GM18909 (cell line): ENCODE measurements around the gene TPRN.
A peak's percentile ranks its signal among the peaks of the same experiment; 100 is the strongest.

Experiments
- ATAC-seq: cut with Tn5 transposase; IDR thresholded peaks from one replicate; pipeline ENCODE4 v1.9.1; 2021; ENCODE audit warnings: mild to moderate bottlenecking; ENCODE audit not compliant: unreplicated experiment, poor library complexity

The TPRN gene

DNA sequence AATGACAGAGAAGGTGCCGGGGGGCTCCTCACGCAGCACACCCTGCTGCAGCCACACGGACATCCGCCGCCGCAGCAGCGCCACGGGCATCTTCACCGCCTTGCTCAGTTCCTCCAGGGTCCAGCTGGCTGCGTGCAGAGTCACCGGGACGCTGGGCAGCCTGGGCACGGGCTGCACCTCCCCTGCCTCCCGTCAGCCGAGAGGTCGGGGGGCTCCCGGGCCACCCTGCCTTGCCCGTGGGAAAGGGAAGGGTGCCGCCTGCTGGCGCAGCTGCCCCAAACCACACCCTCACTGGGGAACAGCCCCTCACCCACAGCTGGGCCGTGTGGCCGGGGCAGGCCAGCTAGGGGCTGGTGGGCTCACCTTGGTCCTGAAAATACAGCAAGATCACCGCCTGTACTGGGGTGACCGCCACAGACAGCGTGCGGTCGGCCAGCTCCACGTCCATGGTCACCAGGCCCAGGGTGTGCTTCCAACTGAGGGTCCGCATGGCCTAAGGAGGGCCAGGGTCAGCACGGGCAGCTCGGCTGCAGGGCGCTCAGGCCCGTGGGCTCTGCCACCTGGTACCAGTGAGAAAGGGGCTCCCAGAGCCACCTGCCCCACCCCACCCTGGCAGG, 25.1 kb downstream of the TPRN start:
- no peak for ATAC-seq

DNA sequence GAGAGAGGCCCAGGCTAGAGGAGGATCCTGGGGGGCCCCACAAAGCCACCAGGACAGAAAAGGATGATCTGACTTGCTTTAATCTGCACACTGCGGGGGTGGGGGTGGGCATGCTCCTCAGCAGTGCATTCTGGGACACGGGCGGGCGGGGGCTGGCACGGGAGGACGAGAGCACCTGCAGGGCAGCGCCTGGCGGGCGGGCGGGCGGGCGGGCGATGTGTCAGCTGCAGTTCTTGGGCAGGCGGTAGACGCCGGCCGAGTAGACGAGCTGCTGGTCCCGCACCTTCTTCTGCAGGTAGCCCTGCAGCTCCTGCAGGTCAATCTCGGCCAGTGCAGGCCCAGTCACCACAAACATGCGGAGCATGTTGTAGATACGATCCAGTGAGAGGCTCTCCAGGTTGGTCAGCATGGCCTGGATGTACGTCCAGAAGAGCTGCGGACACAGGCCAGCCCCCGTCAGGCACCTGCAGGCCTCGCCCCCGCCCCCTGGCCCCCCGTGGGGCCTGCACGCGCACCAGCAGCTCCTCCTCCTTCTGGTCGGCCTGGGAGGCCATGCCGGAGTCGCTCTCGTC, 25.7 kb downstream of the TPRN start:
- ATAC-seq = no peak

DNA sequence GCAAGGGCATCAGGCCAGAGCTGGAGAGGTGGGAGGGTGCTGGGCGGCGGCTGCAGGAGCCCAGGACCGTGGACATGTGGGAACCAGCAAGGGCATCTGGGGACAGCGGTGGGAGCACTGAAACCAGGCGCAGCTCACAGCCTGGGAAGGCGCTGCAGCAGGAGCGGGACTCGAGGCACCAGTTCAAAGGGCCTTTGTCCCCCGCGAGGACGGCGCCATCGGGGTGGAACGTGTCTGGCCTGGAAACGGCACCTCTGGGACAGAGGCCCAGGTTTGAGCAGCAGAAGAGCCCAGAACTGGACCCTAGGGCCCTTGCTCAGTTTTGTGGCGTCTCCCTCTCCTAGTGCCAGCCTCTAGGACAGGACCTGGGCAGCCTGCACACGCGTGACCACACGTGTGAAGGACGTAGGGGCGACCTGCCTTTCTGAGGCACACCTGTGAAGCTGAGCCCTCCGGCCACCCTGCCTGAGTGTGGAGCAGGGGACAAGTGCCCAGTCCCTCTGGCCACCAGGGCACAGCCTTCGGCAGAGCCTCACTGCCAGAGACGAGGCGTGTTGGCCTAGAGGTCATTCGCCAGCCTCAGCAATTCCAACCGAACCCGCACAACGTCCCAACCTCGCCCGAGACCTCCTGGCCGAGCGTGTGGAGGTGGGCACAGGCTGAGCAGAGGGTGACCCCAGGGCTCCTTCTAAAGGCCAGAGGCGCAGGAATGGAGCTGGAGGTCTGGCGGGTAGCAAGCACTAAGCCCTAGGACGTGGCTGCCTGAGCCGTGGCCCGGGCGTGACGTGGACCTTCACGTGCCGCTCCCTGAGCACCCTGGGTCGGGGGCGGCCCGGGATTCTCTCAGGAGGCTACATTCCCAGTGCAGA, 26.5 kb downstream of the TPRN start:
- no peak for ATAC-seq

- ATAC-seq = no peak
Measured at GRCh38 chr9:137172901-137173795, 27.4 kb downstream of the TPRN start.

- no peak for ATAC-seq
Measured at GRCh38 chr9:137171149-137171900, 29.2 kb downstream of the TPRN start.

DNA sequence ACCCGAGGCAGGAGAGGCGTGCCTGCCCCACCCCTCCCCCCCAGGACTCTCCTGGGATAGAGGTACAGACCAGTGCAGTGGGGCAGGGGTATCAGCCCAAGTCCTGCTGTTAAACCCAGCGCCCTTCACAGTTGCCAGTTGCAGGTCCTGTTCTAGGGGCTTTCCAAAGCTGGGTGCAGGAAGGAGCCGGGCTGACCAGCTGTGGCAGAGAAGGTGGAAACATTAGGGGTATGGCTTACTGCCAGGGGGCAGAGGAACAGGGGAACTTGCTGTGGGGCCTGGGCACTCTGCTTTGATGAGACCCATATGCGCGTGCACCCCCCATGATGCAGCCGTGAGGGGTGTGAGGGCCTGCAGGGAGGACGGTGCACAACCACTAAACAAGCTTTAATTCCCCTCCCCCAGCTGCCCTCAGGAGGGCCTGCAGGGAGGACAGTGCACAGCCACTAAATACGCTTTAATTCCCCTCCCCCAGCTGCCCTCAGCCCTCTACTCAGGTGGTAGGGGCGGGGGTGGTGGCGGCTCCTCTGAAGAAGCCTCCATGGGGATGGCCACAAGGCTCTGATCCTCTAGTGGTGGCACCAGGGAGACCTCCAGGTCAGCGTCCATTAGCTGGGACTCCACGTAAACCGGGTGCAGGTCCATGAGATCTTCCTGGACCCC, 29.9 kb downstream of the TPRN start:
- ATAC-seq = no peak

- no peak for ATAC-seq
Measured at GRCh38 chr9:137169896-137170358, 30.6 kb downstream of the TPRN start, which contains the start of gene LRRC26. Gene LRRC26 (minus strand): TSS chr9:137170051. CDS start chr9:137169943, 108 bp downstream.

DNA sequence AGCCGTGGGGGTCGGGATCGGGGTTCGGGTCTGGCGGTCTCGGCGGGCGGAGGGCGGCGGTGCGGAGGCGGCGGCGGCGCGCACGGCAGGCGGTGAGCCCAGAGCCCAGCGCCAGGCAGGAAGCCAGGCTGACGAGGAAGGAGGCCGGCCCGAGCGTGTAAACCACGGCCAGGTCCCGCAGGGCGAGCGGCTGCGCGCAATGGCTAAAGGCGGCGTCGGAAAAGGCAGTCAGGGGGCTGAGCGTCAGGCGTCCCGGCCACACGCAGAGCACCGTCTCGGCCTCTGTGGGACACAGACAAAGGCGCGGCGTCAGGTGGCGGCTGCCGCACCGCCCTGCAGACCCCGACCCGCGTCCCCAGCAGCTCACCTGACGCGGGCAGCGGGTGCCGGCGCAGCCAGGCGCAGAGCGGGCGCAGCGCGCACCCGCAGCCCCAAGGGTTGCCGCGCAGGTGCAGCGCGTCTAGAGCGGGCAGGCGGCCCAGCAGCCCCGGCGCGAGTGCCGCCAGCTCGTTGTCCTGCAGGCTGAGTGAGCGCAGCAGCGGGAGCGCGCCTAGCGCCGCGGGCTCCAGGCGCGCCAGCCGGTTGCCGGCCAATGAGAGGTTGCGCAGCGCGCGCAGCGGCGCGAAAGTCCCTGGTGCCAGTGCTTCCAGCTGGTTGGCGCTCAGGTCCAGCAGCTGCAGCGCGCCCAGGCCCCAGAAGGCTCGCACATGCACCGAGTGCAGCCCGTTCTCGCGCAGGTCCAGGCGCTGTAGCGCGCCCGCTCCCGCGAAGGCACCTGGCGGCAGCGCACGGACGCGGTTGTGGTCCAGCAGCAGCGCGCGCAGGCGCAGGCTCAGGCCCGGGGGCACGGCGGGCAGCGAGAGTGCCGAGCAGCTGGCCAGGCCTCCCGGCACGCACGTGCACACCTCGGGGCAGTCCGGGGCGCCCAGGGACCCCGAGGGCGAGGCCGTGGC, 31.4 kb downstream of the TPRN start:
- ATAC-seq = peak; percentile 39

DNA sequence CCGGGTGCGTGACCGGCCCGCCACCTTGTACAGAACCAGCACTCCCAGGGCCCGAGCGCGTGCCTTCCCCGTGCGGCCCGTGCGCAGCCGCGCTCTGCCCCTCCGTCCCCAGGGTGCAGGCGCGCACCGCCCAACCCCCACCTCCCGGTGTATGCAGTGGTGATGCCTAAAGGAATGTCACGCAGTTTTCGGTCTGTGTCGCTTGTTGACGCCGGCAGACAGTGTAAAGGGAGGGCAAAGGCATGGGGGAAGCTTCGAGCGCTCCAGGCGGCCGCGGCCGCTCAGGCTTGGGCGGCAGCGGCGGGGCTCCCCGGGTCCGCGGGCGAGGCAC, 32.0 kb downstream of the TPRN start:
- peak; percentile 11 for ATAC-seq

DNA sequence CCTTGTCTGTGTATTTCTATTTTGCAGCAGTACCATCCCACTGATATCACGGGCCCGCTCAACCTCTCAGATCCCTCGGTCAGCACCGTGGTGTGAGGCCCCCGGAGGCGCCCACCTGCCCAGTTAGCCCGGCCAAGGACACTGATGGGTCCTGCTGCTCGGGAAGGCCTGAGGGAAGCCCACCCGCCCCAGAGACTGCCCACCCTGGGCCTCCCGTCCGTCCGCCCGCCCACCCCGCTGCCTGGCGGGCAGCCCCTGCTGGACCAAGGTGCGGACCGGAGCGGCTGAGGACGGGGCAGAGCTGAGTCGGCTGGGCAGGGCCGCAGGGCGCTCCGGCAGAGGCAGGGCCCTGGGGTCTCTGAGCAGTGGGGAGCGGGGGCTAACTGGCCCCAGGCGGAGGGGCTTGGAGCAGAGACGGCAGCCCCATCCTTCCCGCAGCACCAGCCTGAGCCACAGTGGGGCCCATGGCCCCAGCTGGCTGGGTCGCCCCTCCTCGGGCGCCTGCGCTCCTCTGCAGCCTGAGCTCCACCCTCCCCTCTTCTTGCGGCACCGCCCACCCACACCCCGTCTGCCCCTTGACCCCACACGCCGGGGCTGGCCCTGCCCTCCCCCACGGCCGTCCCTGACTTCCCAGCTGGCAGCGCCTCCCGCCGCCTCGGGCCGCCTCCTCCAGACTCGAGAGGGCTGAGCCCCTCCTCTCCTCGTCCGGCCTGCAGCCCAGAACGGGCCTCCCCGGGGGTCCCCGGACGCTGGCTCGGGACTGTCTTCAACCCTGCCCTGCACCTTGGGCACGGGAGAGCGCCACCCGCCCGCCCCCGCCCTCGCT, 32.6 kb downstream of the TPRN start:
- no peak for ATAC-seq

- ATAC-seq = no peak
Measured at GRCh38 chr9:137167277-137167746, 33.2 kb downstream of the TPRN start.

GRCh38 chr9:137166380-137167229, 33.9 kb downstream of the TPRN start:
- ATAC-seq = no peak

GRCh38 chr9:137165250-137165836, 35.2 kb downstream of the TPRN start:
- no peak for ATAC-seq

DNA sequence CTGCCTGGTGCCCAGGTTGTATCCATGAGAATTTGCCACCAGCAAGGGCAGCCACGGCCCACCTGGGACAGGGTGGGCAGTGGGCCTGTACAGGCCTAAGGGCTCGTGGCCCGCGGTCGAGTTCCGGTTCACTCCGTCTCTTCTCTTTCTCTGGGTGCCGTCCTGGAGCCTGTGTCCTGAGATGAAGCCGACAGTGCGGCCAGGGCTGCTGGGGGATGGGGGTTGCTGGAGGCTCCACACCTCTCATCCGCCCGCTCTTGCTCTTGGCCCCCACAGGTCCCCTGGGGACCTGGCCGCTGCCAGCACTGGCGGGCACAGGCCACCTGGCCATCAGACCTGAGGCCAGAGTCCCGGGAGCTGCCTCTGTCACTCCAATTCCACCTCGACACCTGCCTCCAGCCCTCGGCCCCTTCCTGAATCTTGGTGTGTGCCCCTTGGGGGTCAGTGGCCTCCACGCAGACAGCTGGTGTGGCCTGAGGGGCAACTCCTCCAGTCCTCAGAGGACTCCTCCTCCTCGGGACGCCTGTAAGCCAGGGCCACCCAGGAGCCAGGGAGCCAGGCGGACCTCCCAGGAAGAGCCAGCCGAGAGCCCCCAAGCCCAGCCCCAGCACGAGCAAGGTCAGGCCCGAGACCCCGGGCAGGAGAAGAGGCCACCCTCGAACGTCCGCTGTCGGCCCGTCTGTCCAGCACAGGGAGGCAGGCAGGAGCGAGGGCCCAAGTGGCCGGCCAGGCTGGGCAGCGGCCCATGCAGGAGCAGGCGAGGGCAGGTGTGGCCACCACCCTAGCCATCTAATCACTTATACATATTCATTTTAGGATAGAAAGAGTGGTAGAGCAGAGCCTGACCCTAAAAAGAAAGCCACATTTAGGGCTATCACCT, 35.9 kb downstream of the TPRN start:
- ATAC-seq = no peak

DNA sequence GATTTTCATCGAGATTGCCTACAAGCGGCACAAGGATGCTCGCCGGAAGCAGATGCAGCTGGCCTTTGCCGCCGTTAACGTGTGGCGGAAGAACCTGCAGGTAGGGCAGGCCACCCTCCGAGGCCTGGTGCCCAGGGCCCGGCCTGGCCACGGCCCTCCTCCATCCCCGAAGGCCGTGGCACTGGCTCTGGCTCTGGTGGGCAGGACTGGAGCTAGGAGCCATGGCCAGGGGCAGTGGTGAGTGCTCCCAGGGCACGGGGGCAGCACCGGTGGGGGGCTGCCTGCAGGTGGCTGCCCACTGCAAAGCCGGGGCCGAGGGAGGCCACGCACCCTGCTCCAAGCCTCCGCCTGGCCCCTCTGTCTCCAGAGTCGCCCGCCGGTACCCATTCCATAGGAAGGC, 36.7 kb downstream of the TPRN start:
- no peak for ATAC-seq
